ENCODE data around the gene NAA80. TPM values are rescaled to one million over a fixed set of nuclear protein-coding genes. Genes with fewer than 3 reads are reported as not detected.

Gene NAA80
- total and polyA plus RNA-seq, 2 of the 13 experiments (the other 11 are each of a cell fraction or from before 2014, with no cell fraction given), result 3.4 to 8.7 TPM

DNA sequence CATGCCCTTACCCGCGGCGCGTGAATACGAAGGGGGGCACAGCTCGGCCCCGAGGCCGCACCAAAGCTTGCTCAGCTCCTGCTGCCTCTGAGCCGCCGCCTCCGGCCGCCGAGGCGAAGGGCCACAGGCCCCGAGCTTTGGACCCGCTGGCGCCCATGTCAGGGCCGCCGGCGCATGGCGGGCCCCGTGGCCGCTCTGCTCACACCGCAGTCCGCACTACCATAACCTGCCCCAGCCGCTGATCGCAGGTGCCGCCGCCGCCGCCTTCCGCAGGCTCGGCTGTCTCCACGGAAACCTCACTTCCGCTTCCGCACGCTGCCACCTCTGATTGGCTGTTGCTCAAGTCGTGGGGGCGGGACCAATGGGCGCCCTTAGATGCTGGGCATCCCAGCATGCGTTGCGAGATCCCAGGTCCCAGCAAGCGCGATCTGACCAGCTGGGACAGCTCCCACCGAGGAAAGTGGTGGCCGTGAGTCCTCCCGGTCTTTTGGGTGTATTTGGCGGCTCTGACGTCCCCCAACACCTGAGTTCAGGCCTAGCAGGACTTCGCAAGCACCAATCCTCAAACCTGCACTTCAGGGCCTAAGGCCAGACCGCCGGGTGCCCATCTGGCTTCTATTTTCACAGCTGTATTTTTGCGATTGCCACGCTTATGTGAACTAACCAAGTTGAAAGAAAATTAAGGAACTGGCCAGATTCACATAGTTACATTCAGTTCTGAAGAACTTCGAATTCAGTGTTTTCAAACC is 28.9 kb upstream of the NAA80 start, which contains the start of gene TUSC2 (continued):
- TF ChIP-seq, protein P1, sequence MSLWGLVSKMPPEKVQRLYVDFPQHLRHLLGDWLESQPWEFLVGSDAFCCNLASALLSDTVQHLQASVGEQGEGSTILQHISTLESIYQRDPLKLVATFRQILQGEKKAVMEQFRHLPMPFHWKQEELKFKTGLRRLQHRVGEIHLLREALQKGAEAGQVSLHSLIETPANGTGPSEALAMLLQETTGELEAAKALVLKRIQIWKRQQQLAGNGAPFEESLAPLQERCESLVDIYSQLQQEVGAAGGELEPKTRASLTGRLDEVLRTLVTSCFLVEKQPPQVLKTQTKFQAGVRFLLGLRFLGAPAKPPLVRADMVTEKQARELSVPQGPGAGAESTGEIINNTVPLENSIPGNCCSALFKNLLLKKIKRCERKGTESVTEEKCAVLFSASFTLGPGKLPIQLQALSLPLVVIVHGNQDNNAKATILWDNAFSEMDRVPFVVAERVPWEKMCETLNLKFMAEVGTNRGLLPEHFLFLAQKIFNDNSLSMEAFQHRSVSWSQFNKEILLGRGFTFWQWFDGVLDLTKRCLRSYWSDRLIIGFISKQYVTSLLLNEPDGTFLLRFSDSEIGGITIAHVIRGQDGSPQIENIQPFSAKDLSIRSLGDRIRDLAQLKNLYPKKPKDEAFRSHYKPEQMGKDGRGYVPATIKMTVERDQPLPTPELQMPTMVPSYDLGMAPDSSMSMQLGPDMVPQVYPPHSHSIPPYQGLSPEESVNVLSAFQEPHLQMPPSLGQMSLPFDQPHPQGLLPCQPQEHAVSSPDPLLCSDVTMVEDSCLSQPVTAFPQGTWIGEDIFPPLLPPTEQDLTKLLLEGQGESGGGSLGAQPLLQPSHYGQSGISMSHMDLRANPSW (CRISPR knock-in tag; IDR thresholded peaks at IDR 0.05; ENCODE audit: borderline replicate concordance), result no peak
- TF ChIP-seq, protein P2, sequence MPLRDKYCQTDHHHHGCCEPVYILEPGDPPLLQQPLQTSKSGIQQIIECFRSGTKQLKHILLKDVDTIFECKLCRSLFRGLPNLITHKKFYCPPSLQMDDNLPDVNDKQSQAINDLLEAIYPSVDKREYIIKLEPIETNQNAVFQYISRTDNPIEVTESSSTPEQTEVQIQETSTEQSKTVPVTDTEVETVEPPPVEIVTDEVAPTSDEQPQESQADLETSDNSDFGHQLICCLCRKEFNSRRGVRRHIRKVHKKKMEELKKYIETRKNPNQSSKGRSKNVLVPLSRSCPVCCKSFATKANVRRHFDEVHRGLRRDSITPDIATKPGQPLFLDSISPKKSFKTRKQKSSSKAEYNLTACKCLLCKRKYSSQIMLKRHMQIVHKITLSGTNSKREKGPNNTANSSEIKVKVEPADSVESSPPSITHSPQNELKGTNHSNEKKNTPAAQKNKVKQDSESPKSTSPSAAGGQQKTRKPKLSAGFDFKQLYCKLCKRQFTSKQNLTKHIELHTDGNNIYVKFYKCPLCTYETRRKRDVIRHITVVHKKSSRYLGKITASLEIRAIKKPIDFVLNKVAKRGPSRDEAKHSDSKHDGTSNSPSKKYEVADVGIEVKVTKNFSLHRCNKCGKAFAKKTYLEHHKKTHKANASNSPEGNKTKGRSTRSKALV (CRISPR knock-in tag; IDR thresholded peaks at IDR 0.05), result no peak; the same call in 1 of the 2 replicates
- TF ChIP-seq, protein P3, sequence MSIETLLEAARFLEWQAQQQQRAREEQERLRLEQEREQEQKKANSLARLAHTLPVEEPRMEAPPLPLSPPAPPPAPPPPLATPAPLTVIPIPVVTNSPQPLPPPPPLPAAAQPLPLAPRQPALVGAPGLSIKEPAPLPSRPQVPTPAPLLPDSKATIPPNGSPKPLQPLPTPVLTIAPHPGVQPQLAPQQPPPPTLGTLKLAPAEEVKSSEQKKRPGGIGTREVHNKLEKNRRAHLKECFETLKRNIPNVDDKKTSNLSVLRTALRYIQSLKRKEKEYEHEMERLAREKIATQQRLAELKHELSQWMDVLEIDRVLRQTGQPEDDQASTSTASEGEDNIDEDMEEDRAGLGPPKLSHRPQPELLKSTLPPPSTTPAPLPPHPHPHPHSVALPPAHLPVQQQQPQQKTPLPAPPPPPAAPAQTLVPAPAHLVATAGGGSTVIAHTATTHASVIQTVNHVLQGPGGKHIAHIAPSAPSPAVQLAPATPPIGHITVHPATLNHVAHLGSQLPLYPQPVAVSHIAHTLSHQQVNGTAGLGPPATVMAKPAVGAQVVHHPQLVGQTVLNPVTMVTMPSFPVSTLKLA (IDR thresholded peaks at IDR 0.05), result peak; percentile 46
- TF ChIP-seq, protein P4, sequence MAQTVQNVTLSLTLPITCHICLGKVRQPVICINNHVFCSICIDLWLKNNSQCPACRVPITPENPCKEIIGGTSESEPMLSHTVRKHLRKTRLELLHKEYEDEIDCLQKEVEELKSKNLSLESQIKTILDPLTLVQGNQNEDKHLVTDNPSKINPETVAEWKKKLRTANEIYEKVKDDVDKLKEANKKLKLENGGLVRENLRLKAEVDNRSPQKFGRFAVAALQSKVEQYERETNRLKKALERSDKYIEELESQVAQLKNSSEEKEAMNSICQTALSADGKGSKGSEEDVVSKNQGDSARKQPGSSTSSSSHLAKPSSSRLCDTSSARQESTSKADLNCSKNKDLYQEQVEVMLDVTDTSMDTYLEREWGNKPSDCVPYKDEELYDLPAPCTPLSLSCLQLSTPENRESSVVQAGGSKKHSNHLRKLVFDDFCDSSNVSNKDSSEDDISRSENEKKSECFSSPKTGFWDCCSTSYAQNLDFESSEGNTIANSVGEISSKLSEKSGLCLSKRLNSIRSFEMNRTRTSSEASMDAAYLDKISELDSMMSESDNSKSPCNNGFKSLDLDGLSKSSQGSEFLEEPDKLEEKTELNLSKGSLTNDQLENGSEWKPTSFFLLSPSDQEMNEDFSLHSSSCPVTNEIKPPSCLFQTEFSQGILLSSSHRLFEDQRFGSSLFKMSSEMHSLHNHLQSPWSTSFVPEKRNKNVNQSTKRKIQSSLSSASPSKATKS (CRISPR knock-in tag; IDR thresholded peaks at IDR 0.05), result no peak
- no peak for TF ChIP-seq NCOR1 (IDR thresholded peaks at IDR 0.05; ENCODE audit: borderline replicate concordance, low read length)
- TF ChIP-seq ZNF230 (CRISPR knock-in tag; IDR thresholded peaks at IDR 0.05), result 0 out of 2 replicates have a peak, but pooled peaks have one; percentile 64
- TF ChIP-seq, protein P5, sequence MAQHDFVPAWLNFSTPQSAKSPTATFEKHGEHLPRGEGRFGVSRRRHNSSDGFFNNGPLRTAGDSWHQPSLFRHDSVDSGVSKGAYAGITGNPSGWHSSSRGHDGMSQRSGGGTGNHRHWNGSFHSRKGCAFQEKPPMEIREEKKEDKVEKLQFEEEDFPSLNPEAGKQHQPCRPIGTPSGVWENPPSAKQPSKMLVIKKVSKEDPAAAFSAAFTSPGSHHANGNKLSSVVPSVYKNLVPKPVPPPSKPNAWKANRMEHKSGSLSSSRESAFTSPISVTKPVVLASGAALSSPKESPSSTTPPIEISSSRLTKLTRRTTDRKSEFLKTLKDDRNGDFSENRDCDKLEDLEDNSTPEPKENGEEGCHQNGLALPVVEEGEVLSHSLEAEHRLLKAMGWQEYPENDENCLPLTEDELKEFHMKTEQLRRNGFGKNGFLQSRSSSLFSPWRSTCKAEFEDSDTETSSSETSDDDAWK (CRISPR knock-in tag; IDR thresholded peaks at IDR 0.05), result no peak
- TF ChIP-seq CENPT (CRISPR knock-in tag; IDR thresholded peaks at IDR 0.05; ENCODE audit: low read depth), result no peak
- no peak; the same call in 1 of the 2 replicates for TF ChIP-seq YEATS4 (CRISPR knock-in tag; IDR thresholded peaks at IDR 0.05; ENCODE audit: borderline replicate concordance)
- TF ChIP-seq, protein P6, sequence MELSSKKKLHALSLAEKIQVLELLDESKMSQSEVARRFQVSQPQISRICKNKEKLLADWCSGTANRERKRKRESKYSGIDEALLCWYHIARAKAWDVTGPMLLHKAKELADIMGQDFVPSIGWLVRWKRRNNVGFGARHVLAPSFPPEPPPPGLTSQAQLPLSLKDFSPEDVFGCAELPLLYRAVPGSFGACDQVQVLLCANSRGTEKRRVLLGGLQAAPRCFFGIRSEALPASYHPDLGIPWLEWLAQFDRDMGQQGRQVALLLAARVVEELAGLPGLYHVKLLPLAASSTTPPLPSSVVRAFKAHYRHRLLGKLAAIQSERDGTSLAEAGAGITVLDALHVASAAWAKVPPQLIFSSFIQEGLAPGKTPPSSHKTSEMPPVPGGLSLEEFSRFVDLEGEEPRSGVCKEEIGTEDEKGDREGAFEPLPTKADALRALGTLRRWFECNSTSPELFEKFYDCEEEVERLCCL (CRISPR knock-in tag; IDR thresholded peaks at IDR 0.05; ENCODE audit: borderline replicate concordance), result no peak
- peak; percentile 52 for TF ChIP-seq DMAP1 (CRISPR knock-in tag; IDR thresholded peaks at IDR 0.05)
- TF ChIP-seq EED (CRISPR knock-in tag; IDR thresholded peaks at IDR 0.05), result peak; percentile 84; the same call in 1 of the 2 replicates
- no peak for TF ChIP-seq NFE2L2 (IDR thresholded peaks at IDR 0.05; ENCODE audit: low read length)
